ENCODE measurements around the gene SIAH2.

DNA sequence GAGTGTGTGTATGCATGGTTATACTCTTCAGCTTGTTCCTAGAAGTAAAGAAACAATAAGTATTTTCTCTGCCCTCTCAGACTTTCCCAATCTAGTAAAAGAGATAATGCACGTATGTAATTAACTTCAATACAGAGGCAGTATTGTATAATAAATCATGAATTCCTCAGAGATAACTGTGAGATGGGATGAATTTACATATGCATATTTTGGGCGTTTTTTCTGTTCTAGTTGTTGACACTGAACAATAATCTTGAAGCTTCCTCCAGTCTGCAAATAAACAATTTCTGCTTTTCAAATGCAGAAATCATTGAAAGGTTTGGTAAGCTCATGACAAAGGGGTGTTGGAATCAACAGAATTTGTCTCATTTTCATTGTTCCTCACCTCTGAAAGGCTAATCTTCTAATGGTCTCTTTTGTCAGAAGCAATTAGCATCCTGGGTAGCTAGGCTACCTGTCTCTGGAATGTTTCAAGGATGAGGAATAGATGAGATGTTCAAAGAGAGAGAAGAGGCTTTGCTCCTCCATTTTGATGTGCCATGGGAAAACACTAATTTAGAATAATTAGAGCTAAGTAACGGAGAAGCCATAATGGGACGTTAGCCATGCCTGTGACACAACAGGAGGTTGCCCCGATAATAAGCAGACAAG, 43.3 kb upstream of the SIAH2 start:
- TF ChIP-seq POLR2AphosphoS5 (IDR thresholded peaks at IDR 0.05; ENCODE audit: low read depth, low read length) (no peak), TCF7L2 (IDR thresholded peaks at IDR 0.05; ENCODE audit: low read depth, low read length) (no peak)
- TF ChIP-seq, protein P1, sequence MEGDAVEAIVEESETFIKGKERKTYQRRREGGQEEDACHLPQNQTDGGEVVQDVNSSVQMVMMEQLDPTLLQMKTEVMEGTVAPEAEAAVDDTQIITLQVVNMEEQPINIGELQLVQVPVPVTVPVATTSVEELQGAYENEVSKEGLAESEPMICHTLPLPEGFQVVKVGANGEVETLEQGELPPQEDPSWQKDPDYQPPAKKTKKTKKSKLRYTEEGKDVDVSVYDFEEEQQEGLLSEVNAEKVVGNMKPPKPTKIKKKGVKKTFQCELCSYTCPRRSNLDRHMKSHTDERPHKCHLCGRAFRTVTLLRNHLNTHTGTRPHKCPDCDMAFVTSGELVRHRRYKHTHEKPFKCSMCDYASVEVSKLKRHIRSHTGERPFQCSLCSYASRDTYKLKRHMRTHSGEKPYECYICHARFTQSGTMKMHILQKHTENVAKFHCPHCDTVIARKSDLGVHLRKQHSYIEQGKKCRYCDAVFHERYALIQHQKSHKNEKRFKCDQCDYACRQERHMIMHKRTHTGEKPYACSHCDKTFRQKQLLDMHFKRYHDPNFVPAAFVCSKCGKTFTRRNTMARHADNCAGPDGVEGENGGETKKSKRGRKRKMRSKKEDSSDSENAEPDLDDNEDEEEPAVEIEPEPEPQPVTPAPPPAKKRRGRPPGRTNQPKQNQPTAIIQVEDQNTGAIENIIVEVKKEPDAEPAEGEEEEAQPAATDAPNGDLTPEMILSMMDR (IDR thresholded peaks at IDR 0.05): no peak
